Mammary epithelial cell (primary cell): ENCODE measurements around the gene GALNT8.

ENCODE experiments used
- CTCF ChIP-seq, 2 donors: IDR thresholded peaks in 1 of 2; conservative IDR thresholded peaks in 1 of 2; 2 replicates each; pipeline ENCODE4 v1.5.1; 2011 to 2012; ENCODE audit warnings: inconsistent platforms in 2 of 2, low read length in 2 of 2, mild to moderate bottlenecking in 2 of 2, control low read depth in 1 of 2, low read depth in 1 of 2; ENCODE audit not compliant: insufficient read depth in 1 of 2; ENCODE audit errors: extremely low read depth in 1 of 2
- EZH2 ChIP-seq: IDR thresholded peaks from 2 replicates; pipeline ENCODE4 v1.6.1; 2012; ENCODE audit warnings: low read length, inconsistent platforms, borderline replicate concordance

- TF ChIP-seq CTCF (conservative IDR thresholded peaks at IDR 0.05 in 1 of 2, IDR thresholded peaks at IDR 0.05 in 1 of 2; ENCODE audit: extremely low read depth in 1 of 2, insufficient read depth in 1 of 2, low read depth in 1 of 2, low read length in 2 of 2) (no peak), EZH2 (no peak)
These were observed 60.7 kb downstream of the GALNT8 start for GRCh38 chr12:4780641-4781611.
